ENCODE measurements around the gene CLTC.

The CLTC gene

DNA sequence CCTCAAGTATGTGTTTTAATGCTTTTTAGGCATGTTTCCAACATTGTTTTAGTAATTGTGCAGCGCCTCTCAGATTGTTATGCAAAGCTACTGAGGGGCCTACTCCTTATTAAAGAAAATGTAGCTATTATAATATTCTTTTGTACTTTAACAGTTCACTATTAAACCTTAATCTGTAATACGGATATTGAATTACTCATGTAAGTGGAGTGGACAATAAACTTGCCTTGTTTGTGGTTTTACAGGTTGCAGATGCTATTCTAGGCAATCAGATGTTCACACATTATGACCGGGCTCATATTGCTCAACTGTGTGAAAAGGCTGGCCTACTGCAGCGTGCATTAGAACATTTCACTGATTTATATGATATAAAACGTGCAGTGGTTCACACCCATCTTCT lies 46.5 kb downstream of the CLTC start:
- Histone ChIP-seq H3K4me1 (ENCODE audit: control insufficient read depth, insufficient read depth, low read length) (no peaks in the 10 kb centered on the region), H3K4me3 (ENCODE audit: low read depth, low read length) (no peak overlapping the region), H3K9ac (ENCODE audit: low read depth, low read length) (no peak overlapping the region), H3K9me3 (ENCODE audit: control insufficient read depth, insufficient read depth, low read length) (no peaks in the 10 kb centered on the region), H3K27me3 (ENCODE audit: control insufficient read depth, insufficient read depth, low read length) (no peaks in the 10 kb centered on the region), H3K36me3 (ENCODE audit: control insufficient read depth, insufficient read depth, low read length) (peaks cover 27% of the 10 kb centered on the region)

DNA sequence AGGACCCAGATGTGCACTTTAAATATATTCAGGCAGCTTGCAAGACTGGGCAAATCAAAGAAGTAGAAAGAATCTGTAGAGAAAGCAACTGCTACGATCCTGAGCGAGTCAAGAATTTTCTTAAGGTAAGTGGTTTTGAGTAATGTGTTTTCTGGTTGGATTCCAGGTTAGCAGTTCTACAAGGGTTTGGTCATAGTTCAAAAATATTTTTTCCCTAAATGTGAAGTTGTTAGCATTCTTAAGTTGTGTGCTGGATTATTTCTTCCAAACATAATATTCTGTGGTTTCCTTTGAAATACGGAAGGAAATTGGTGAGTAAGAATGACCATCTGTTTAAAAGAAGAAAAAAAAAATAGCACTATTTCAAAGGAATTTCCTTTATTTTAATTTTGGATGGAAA lies 49.1 kb downstream of the CLTC start:
- Histone ChIP-seq H3K9me3 (ENCODE audit: control insufficient read depth, insufficient read depth, low read length) (no peaks in the 10 kb centered on the region), H3K4me3 (ENCODE audit: low read depth, low read length) (no peak overlapping the region), H3K36me3 (ENCODE audit: control insufficient read depth, insufficient read depth, low read length) (peaks cover 19% of the 10 kb centered on the region), H3K4me1 (ENCODE audit: control insufficient read depth, insufficient read depth, low read length) (no peaks in the 10 kb centered on the region), H3K27me3 (ENCODE audit: control insufficient read depth, insufficient read depth, low read length) (no peaks in the 10 kb centered on the region), H3K9ac (ENCODE audit: low read depth, low read length) (no peak overlapping the region)

DNA sequence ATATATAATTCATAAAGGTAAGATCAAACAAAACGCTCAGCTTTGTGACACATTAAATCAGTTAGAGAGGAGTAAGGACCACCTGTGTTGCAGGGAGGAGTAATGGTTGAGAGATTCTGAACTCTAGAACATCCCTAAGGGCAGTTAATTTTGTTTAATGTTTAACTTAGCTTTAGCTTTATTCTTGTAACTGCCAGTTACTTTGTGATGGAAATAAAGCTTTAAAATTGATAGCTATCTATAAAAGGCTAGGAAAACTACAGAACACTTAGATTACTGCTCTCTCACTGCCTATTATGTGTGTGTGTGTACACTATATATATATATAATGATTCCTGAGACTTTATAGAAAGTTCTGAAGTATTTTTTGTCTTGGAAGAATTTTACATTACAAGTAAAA lies 49.7 kb downstream of the CLTC start:
- Histone ChIP-seq H3K27me3 (ENCODE audit: control insufficient read depth, insufficient read depth, low read length) (no peaks in the 10 kb centered on the region), H3K4me3 (ENCODE audit: low read depth, low read length) (no peak overlapping the region), H3K4me1 (ENCODE audit: control insufficient read depth, insufficient read depth, low read length) (no peaks in the 10 kb centered on the region), H3K36me3 (ENCODE audit: control insufficient read depth, insufficient read depth, low read length) (peaks cover 20% of the 10 kb centered on the region), H3K9ac (ENCODE audit: low read depth, low read length) (no peak overlapping the region), H3K9me3 (ENCODE audit: control insufficient read depth, insufficient read depth, low read length) (no peaks in the 10 kb centered on the region)

DNA sequence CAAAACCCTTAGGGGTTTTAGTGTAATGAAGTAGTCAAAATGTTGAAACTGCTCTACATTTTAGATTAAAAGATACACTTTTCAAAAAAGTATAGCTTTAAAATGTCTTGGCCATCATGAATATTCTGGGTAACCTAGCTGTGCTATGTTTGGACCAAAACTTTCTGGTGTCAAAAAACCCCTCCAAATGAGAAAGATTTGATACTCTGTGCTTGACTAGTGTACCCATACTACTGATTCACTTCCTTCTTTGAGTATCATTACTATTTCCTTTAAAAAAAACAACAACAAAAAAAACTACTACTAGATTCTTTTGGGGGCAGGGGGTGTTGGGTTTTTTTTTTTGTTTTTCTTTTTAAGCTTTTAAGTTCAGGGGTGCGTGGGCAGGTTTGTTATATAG lies 50.2 kb downstream of the CLTC start:
- Histone ChIP-seq H3K4me1 (ENCODE audit: control insufficient read depth, insufficient read depth, low read length) (no peaks in the 10 kb centered on the region), H3K9me3 (ENCODE audit: control insufficient read depth, insufficient read depth, low read length) (no peaks in the 10 kb centered on the region), H3K36me3 (ENCODE audit: control insufficient read depth, insufficient read depth, low read length) (peaks cover 16% of the 10 kb centered on the region), H3K27me3 (ENCODE audit: control insufficient read depth, insufficient read depth, low read length) (no peaks in the 10 kb centered on the region), H3K9ac (ENCODE audit: low read depth, low read length) (no peak overlapping the region), H3K4me3 (ENCODE audit: low read depth, low read length) (no peak overlapping the region)

DNA sequence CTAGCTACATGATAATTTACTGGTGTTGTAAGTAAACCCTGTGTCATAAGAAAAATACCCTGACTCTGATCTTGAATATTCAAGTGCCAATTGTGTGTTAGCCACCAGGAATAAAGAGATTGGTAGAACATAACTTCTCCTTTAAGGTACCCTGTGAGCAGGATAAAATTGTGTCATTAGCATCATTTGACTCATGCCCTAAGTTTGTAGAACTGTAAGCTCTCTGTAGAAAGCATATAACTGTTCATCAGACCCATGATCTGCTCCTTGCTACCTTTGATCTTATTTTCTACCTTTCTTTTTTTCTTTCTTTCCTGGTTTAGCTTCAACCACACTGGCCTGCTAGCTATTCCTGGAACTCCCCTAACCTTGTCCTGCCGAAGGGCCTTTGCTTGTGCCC lies 51.7 kb downstream of the CLTC start:
- Histone ChIP-seq H3K9ac (ENCODE audit: low read depth, low read length) (no peak overlapping the region), H3K4me3 (ENCODE audit: low read depth, low read length) (no peak overlapping the region), H3K36me3 (ENCODE audit: control insufficient read depth, insufficient read depth, low read length) (peaks cover 17% of the 10 kb centered on the region), H3K27me3 (ENCODE audit: control insufficient read depth, insufficient read depth, low read length) (no peaks in the 10 kb centered on the region), H3K4me1 (ENCODE audit: control insufficient read depth, insufficient read depth, low read length) (no peaks in the 10 kb centered on the region), H3K9me3 (ENCODE audit: control insufficient read depth, insufficient read depth, low read length) (no peaks in the 10 kb centered on the region)

DNA sequence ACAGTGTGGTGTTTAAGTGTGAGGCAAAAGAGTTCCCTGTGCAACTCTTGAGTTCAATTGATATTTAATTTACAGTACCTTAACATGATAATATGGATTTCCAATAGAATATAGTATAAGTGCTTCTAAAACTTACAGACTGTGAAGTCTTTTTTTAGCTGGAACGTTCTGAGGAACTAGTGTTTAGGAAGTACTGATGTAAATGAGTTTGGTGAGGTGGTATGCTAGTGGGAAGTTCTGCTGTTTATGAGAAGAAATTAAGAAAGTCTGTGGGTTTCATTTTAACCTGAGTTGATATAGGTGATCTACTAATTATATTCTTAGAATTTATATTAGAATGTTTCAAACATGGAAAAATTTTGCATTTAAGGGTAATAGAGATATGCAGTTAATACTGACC lies 55.5 kb downstream of the CLTC start:
- Histone ChIP-seq H3K9ac (ENCODE audit: low read depth, low read length) (no peak overlapping the region), H3K36me3 (ENCODE audit: control insufficient read depth, insufficient read depth, low read length) (peaks cover 18% of the 10 kb centered on the region), H3K4me3 (ENCODE audit: low read depth, low read length) (no peak overlapping the region), H3K9me3 (ENCODE audit: control insufficient read depth, insufficient read depth, low read length) (no peaks in the 10 kb centered on the region), H3K27me3 (ENCODE audit: control insufficient read depth, insufficient read depth, low read length) (no peaks in the 10 kb centered on the region), H3K4me1 (ENCODE audit: control insufficient read depth, insufficient read depth, low read length) (no peaks in the 10 kb centered on the region)

DNA sequence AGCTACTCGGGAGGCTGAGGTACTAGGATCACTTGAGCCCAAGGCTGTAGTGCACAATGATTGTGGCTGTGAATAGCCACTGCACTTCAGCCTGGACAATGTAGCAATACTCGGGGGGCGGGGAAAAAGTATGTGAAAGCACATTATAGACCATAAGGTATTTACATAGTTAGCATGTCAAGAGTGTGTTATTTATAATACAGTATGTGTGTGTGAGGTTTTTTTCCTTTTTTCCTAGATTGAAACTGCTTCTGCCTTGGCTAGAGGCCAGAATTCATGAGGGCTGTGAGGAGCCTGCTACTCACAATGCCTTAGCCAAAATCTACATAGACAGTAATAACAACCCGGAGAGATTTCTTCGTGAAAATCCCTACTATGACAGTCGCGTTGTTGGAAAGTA lies 57.0 kb downstream of the CLTC start:
- Histone ChIP-seq H3K36me3 (ENCODE audit: control insufficient read depth, insufficient read depth, low read length) (peaks cover 28% of the 10 kb centered on the region), H3K9me3 (ENCODE audit: control insufficient read depth, insufficient read depth, low read length) (no peaks in the 10 kb centered on the region), H3K9ac (ENCODE audit: low read depth, low read length) (no peak overlapping the region), H3K4me3 (ENCODE audit: low read depth, low read length) (no peak overlapping the region), H3K27me3 (ENCODE audit: control insufficient read depth, insufficient read depth, low read length) (no peaks in the 10 kb centered on the region), H3K4me1 (ENCODE audit: control insufficient read depth, insufficient read depth, low read length) (no peaks in the 10 kb centered on the region)

DNA sequence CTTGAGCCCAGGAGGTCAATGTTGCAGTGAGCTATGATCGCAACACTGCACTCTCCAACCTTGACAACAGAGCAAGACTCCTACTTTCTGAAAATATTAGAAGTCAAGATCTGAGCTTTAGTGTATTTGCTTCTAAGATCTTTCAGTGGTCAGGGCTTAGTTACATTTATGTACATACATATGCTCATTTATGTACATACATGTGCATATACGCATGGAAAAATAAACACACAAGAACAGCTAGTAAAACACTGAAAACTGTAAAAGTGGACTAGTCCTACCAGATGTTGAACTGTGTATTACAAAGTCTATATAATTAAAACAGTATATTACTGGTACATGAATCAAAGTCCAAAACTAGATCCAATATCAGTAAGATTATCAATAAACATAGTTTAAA lies 59.2 kb downstream of the CLTC start:
- no peak overlapping the region for H3K4me3 ChIP-seq (ENCODE audit: low read depth, low read length)

DNA sequence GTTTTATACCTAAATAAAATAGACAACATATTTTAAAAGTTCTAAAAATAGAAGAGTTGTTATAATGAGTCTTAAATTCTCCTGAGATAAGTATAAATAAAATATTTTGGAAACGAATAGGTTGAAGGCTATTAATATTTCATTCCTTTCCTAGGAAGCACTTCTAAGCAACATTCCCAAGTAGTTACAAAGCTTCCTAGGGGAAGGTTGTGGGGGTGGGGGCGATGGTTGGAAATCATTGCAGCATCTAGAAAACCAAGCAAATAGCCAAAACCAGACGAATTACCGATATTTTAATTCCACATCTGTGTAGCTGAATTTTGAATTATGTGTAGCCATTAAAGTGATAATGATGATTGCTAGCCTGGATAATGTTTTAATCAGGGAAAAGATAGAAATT lies 60.6 kb downstream of the CLTC start:
- no peaks in the 10 kb centered on the region for H3K4me1 ChIP-seq (ENCODE audit: control insufficient read depth, insufficient read depth, low read length)
- peaks cover 51% of the 10 kb centered on the region for H3K36me3 ChIP-seq (ENCODE audit: control insufficient read depth, insufficient read depth, low read length)
- no peaks in the 10 kb centered on the region for H3K27me3 ChIP-seq (ENCODE audit: control insufficient read depth, insufficient read depth, low read length)
- no peak overlapping the region for H3K9ac ChIP-seq (ENCODE audit: low read depth, low read length)
- no peak overlapping the region for H3K4me3 ChIP-seq (ENCODE audit: low read depth, low read length)
- H3K9me3 ChIP-seq (ENCODE audit: control insufficient read depth, insufficient read depth, low read length): no peaks in the 10 kb centered on the region

More for the DNA sequence above, 59.2 kb downstream of the CLTC start:
- no peaks in the 10 kb centered on the region for H3K9me3 ChIP-seq (ENCODE audit: control insufficient read depth, insufficient read depth, low read length)
- H3K4me1 ChIP-seq (ENCODE audit: control insufficient read depth, insufficient read depth, low read length): no peaks in the 10 kb centered on the region
- H3K9ac ChIP-seq (ENCODE audit: low read depth, low read length): no peak overlapping the region
- H3K27me3 ChIP-seq (ENCODE audit: control insufficient read depth, insufficient read depth, low read length): no peaks in the 10 kb centered on the region
- H3K36me3 ChIP-seq (ENCODE audit: control insufficient read depth, insufficient read depth, low read length): peaks cover 40% of the 10 kb centered on the region

DNA sequence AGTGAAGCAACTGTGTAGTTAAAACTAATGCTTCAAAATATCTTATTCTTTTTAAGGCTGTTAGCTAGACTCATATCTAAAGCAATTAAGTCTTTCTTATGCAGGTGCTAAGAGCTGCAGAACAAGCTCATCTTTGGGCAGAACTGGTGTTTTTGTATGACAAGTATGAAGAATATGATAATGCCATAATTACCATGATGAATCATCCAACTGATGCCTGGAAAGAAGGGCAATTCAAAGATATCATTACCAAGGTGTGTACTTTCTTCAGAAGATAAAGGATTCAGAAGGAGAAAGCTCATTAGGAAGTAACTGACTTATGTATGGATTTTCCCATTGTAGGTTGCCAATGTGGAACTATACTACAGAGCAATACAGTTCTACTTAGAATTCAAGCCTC lies 63.6 kb downstream of the CLTC start:
- Histone ChIP-seq H3K9me3 (ENCODE audit: control insufficient read depth, insufficient read depth, low read length) (no peaks in the 10 kb centered on the region), H3K4me1 (ENCODE audit: control insufficient read depth, insufficient read depth, low read length) (no peaks in the 10 kb centered on the region), H3K9ac (ENCODE audit: low read depth, low read length) (no peak overlapping the region), H3K4me3 (ENCODE audit: low read depth, low read length) (no peak overlapping the region), H3K36me3 (ENCODE audit: control insufficient read depth, insufficient read depth, low read length) (peaks cover 52% of the 10 kb centered on the region), H3K27me3 (ENCODE audit: control insufficient read depth, insufficient read depth, low read length) (no peaks in the 10 kb centered on the region)

DNA sequence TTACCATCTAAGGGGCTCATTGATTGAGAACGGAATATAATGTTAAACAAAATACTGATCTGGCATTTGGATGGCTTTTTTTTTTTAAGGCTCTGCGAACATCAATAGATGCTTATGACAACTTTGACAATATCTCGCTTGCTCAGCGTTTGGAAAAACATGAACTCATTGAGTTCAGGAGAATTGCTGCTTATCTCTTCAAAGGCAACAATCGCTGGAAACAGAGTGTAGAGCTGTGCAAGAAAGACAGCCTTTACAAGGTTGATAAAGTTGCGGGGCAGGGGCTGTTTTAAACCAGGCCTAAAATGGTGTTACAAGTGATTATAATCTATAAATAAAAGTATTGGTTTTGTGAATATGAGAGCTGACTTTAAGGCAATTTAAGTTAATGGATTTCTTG lies 65.3 kb downstream of the CLTC start:
- Histone ChIP-seq H3K9ac (ENCODE audit: low read depth, low read length) (no peak overlapping the region), H3K27me3 (ENCODE audit: control insufficient read depth, insufficient read depth, low read length) (no peaks in the 10 kb centered on the region), H3K4me3 (ENCODE audit: low read depth, low read length) (no peak overlapping the region), H3K9me3 (ENCODE audit: control insufficient read depth, insufficient read depth, low read length) (no peaks in the 10 kb centered on the region), H3K36me3 (ENCODE audit: control insufficient read depth, insufficient read depth, low read length) (peaks cover 46% of the 10 kb centered on the region), H3K4me1 (ENCODE audit: control insufficient read depth, insufficient read depth, low read length) (no peaks in the 10 kb centered on the region)

DNA sequence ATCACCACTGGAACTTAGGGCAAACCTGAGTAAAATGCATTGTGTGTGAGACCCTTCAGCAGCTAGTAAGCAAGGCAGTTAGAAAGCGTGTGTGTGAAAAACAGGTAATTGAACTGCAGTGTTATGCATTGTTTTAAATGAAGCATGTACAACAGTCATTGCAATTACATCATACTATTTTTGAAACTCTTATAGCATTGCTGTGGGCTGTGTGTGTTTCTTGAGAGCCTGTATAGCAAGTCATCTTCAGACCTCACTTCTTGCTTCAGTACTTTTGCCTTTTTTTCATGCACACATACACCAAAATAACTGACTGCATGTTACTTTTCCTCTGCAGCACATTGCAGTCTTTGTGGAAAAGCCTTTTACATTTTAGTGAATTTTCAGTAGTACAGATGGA lies 68.3 kb downstream of the CLTC start:
- Histone ChIP-seq H3K4me3 (ENCODE audit: low read depth, low read length) (no peak overlapping the region), H3K4me1 (ENCODE audit: control insufficient read depth, insufficient read depth, low read length) (no peaks in the 10 kb centered on the region), H3K36me3 (ENCODE audit: control insufficient read depth, insufficient read depth, low read length) (peaks cover 34% of the 10 kb centered on the region), H3K9me3 (ENCODE audit: control insufficient read depth, insufficient read depth, low read length) (no peaks in the 10 kb centered on the region), H3K27me3 (ENCODE audit: control insufficient read depth, insufficient read depth, low read length) (no peaks in the 10 kb centered on the region), H3K9ac (ENCODE audit: low read depth, low read length) (no peak overlapping the region)

DNA sequence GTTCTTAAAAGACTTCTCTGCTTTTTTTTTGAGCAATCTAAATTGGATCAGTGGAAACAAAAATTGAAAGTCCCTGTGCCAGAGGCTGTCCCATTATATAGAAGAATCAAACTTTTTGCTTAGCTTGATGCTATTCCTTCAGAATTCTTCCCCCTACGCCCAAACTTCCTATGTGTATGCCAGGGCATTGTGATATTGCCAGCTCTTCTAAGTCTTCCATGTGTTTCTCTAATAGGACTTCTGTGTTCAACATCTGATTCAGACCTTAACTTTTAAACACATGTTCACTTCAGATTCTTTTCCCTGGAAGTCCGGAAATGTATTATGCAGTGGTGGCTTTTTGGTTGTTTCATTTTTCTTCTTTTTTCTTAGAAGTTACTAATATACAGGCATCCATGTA lies 68.8 kb downstream of the CLTC start:
- no peaks in the 10 kb centered on the region for H3K4me1 ChIP-seq (ENCODE audit: control insufficient read depth, insufficient read depth, low read length)
- peaks cover 31% of the 10 kb centered on the region for H3K36me3 ChIP-seq (ENCODE audit: control insufficient read depth, insufficient read depth, low read length)
- H3K9ac ChIP-seq (ENCODE audit: low read depth, low read length): no peak overlapping the region
- H3K9me3 ChIP-seq (ENCODE audit: control insufficient read depth, insufficient read depth, low read length): no peaks in the 10 kb centered on the region
- H3K27me3 ChIP-seq (ENCODE audit: control insufficient read depth, insufficient read depth, low read length): no peaks in the 10 kb centered on the region
- no peak overlapping the region for H3K4me3 ChIP-seq (ENCODE audit: low read depth, low read length)
